AG04449 (cell line): ENCODE data around the gene PTPRJ.

Experiments used
- CTCF ChIA-PET: fragments of 350-600 bp; formaldehyde crosslinking; extraction: SDS; loops from one replicate; lab custom pipeline; 2021; ENCODE audit warnings: antibody characterized with exemption; lab: Yijun Ruan, JAX
- POLR2A ChIA-PET: fragments of 400-600, 350-600 bp; formaldehyde crosslinking; extraction: SDS; loops from one replicate; lab custom pipeline; 2020; ENCODE audit warnings: antibody characterized with exemption, inconsistent platforms; lab: Yijun Ruan, JAX
- DNase-seq: peaks from one replicate; pipeline ENCODE4 v3.0.0-alpha.2; 2010; ENCODE audit warnings: low read depth, low spot score
- H3K4me3 ChIP-seq: 2 replicates; pipeline ENCODE4 v1.5.1; 2011; ENCODE audit warnings: low read depth, mild to moderate bottlenecking, control low read depth, low read length
- CTCF ChIP-seq: IDR thresholded peaks from one replicate; pipeline ENCODE4 v1.5.1; 2011; ENCODE audit warnings: mild to moderate bottlenecking, moderate library complexity, low read length, control low read depth, inconsistent platforms; ENCODE audit not compliant: insufficient read depth; ENCODE audit errors: missing control alignments

Gene PTPRJ

GRCh38 chr11:48011102-48011797, 30.9 kb downstream of the PTPRJ start:
- CTCF ChIA-PET = interaction anchor here (0.9 kb wide), 1 partner anchor 14 kb away, joined by 3 read pairs; no protein-coding TSS in a partner anchor
- H3K4me3 ChIP-seq = no peak overlapping the region
- DNase-seq = no peak
- no peak for TF ChIP-seq CTCF
- POLR2A ChIA-PET = no interaction called here

GRCh38 chr11:48011798-48012391, 31.5 kb downstream of the PTPRJ start:
- H3K4me3 ChIP-seq = no peak overlapping the region
- POLR2A ChIA-PET = interaction anchor here (0.7 kb wide), 1 partner anchor 13 kb away, joined by 3 read pairs; no protein-coding TSS in a partner anchor
- no peak for TF ChIP-seq CTCF
- CTCF ChIA-PET = no interaction called here
- DNase-seq = no peak

GRCh38 chr11:48013269-48013901, 33.0 kb downstream of the PTPRJ start:
- TF ChIP-seq CTCF = no peak
- H3K4me3 ChIP-seq = no peak overlapping the region
- ChIA-PET CTCF (interaction anchor here (1.7 to 2.7 kb wide), 2 partner anchors 79 to 95 kb away, joined by 4 to 7 read pairs; no protein-coding TSS in a partner anchor), POLR2A (no interaction called here)
- no peak for DNase-seq

GRCh38 chr11:48014917-48015316, 34.6 kb downstream of the PTPRJ start:
- POLR2A ChIA-PET = no interaction called here
- no peak for DNase-seq
- H3K4me3 ChIP-seq = no peak overlapping the region
- CTCF ChIA-PET = interaction anchor here (2.7 kb wide), 1 partner anchor 80 kb away, joined by 7 read pairs; no protein-coding TSS in a partner anchor
- TF ChIP-seq CTCF = no peak

GRCh38 chr11:48017105-48017830, 36.9 kb downstream of the PTPRJ start:
- DNase-seq = no peak
- CTCF ChIA-PET = interaction anchor here (1.5 kb wide), 2 partner anchors 22 to 24 kb away, joined by 4 to 5 read pairs; no protein-coding TSS in a partner anchor
- TF ChIP-seq CTCF = no peak
- POLR2A ChIA-PET = no interaction called here
- H3K4me3 ChIP-seq = no peak overlapping the region
